HepG2 (cell line): ENCODE data around the gene CCDC83. TPM values are rescaled to one million over a fixed set of nuclear protein-coding genes. Genes with fewer than 3 reads are reported as not detected.

Experiments used
- ARHGAP35 ChIP-seq: sonication (generic); formaldehyde crosslinking; IDR thresholded peaks from 2 replicates; pipeline ENCODE4 v1.9.0; 2022; ENCODE audit warnings: mild to moderate bottlenecking, inconsistent platforms, moderate library complexity, missing genetic modification reagents, borderline replicate concordance
- KDM4B ChIP-seq: sonication (generic); formaldehyde crosslinking; IDR thresholded peaks from 2 replicates; pipeline ENCODE4 v1.4.0; 2020; ENCODE audit warnings: missing genetic modification reagents
- REL ChIP-seq: sonication (generic); formaldehyde crosslinking; conservative IDR thresholded peaks from 2 replicates; pipeline ENCODE4 v1.8.0; 2022; ENCODE audit warnings: mild to moderate bottlenecking, missing genetic modification reagents, moderate library complexity
- SP5 ChIP-seq: IDR thresholded peaks from 2 replicates; pipeline ENCODE4 v1.6.1; 2016; ENCODE audit warnings: low read depth, borderline replicate concordance
- ZBTB4 ChIP-seq: sonication (generic); formaldehyde crosslinking; IDR thresholded peaks from 2 replicates; pipeline ENCODE4 v1.4.0; 2020; ENCODE audit warnings: missing genetic modification reagents, mild to moderate bottlenecking, borderline replicate concordance
- ZNF124 ChIP-seq: sonication (generic); formaldehyde crosslinking; IDR thresholded peaks from 2 replicates; pipeline ENCODE4 v1.4.0; 2020; ENCODE audit warnings: missing genetic modification reagents
- ZNF160 ChIP-seq: sonication (generic); formaldehyde crosslinking; IDR thresholded peaks from 2 replicates; pipeline ENCODE4 v1.8.0; 2022; ENCODE audit warnings: mild to moderate bottlenecking, inconsistent platforms, missing genetic modification reagents
- ZNF567 ChIP-seq: sonication (generic); formaldehyde crosslinking; IDR thresholded peaks from 2 replicates; pipeline ENCODE4 v1.8.1; 2023; ENCODE audit warnings: mild to moderate bottlenecking, missing genetic modification reagents, borderline replicate concordance
- ZNF670 ChIP-seq: sonication (generic); formaldehyde crosslinking; IDR thresholded peaks from 2 replicates; pipeline ENCODE4 v1.8.0; 2022; ENCODE audit warnings: mild to moderate bottlenecking, missing genetic modification reagents, borderline replicate concordance
- polyA plus RNA-seq, 8 experiments: library from polyadenylated mRNA; depleted of rRNA in 3 of 8; stranded (reverse) in 7 of 8; unstranded in 1 of 8; fragments of >200 nt; fragmentation: Illumina TruSeq in 4 of 8; extraction: Trizol in 4 of 8; gene quantifications; 2 replicates each; pipeline versions ENCODE4 v1.2.1 to v1.2.3, GENCODE V29; 2011 to 2016; ENCODE audit warnings: low read depth in 4 of 8, missing spikeins in 1 of 8, mixed read lengths in 1 of 8; ENCODE audit not compliant: insufficient read depth in 1 of 8
- total RNA-seq, 5 experiments: library from RNA; depleted of rRNA; stranded (reverse); fragments of >200 nt; fragmentation: Illumina TruSeq; extraction: Trizol; gene quantifications; 2 replicates each; pipeline ENCODE4 v1.2.3, GENCODE V29; 2016; ENCODE audit warnings: low read depth in 1 of 5
- TF ChIP-seq, protein P1 (sequence below): sonication (generic); formaldehyde crosslinking; conservative IDR thresholded peaks from 2 replicates; pipeline ENCODE4 v1.8.0; 2022; ENCODE audit warnings: low read depth, missing genetic modification reagents
- TF ChIP-seq, protein P2 (sequence below): IDR thresholded peaks from 2 replicates; pipeline ENCODE4 v1.6.1; 2016; ENCODE audit warnings: control low read depth
- TF ChIP-seq, protein P3 (sequence below), 2 experiments: fragments of 450-650 bp in 1 of 2; sonication (generic) in 1 of 2; formaldehyde crosslinking in 1 of 2; IDR thresholded peaks; 2 replicates each; pipeline versions ENCODE4 v1.6.1 to v1.8.0; 2016 to 2022; ENCODE audit warnings: antibody characterized with exemption in 1 of 2, mild to moderate bottlenecking in 1 of 2, missing genetic modification reagents in 1 of 2

Gene CCDC83
- total and polyA plus RNA-seq, 2 of the 13 experiments (the other 11 are each of a cell fraction or from before 2014, with no cell fraction given) = not detected

GRCh38 chr11:85854557-85855340 lies 434 bp upstream of the CCDC83 start (continued):
- TF ChIP-seq, protein P1, sequence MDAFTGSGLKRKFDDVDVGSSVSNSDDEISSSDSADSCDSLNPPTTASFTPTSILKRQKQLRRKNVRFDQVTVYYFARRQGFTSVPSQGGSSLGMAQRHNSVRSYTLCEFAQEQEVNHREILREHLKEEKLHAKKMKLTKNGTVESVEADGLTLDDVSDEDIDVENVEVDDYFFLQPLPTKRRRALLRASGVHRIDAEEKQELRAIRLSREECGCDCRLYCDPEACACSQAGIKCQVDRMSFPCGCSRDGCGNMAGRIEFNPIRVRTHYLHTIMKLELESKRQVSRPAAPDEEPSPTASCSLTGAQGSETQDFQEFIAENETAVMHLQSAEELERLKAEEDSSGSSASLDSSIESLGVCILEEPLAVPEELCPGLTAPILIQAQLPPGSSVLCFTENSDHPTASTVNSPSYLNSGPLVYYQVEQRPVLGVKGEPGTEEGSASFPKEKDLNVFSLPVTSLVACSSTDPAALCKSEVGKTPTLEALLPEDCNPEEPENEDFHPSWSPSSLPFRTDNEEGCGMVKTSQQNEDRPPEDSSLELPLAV (CRISPR knock-in tag) = no peak
- TF ChIP-seq ZNF124 (CRISPR knock-in tag) = peak; percentile 60; the same call in 1 of the 2 replicates
- TF ChIP-seq, protein P2, sequence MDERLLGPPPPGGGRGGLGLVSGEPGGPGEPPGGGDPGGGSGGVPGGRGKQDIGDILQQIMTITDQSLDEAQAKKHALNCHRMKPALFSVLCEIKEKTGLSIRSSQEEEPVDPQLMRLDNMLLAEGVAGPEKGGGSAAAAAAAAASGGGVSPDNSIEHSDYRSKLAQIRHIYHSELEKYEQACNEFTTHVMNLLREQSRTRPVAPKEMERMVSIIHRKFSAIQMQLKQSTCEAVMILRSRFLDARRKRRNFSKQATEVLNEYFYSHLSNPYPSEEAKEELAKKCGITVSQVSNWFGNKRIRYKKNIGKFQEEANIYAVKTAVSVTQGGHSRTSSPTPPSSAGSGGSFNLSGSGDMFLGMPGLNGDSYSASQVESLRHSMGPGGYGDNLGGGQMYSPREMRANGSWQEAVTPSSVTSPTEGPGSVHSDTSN (CRISPR knock-in tag) = no peak
- peak; percentile 19; the same call in 1 of the 2 replicates for TF ChIP-seq SP5
- TF ChIP-seq KDM4B = no peak
- TF ChIP-seq ARHGAP35 (CRISPR knock-in tag) = peak; percentile 84; the same call in 1 of the 2 replicates
- peak; percentile 74; the same call in 1 of the 2 replicates for TF ChIP-seq ZBTB4 (CRISPR knock-in tag)
- TF ChIP-seq ZNF567 (CRISPR knock-in tag) = peak; percentile 63; the same call in 1 of the 2 replicates
- TF ChIP-seq, protein P3, sequence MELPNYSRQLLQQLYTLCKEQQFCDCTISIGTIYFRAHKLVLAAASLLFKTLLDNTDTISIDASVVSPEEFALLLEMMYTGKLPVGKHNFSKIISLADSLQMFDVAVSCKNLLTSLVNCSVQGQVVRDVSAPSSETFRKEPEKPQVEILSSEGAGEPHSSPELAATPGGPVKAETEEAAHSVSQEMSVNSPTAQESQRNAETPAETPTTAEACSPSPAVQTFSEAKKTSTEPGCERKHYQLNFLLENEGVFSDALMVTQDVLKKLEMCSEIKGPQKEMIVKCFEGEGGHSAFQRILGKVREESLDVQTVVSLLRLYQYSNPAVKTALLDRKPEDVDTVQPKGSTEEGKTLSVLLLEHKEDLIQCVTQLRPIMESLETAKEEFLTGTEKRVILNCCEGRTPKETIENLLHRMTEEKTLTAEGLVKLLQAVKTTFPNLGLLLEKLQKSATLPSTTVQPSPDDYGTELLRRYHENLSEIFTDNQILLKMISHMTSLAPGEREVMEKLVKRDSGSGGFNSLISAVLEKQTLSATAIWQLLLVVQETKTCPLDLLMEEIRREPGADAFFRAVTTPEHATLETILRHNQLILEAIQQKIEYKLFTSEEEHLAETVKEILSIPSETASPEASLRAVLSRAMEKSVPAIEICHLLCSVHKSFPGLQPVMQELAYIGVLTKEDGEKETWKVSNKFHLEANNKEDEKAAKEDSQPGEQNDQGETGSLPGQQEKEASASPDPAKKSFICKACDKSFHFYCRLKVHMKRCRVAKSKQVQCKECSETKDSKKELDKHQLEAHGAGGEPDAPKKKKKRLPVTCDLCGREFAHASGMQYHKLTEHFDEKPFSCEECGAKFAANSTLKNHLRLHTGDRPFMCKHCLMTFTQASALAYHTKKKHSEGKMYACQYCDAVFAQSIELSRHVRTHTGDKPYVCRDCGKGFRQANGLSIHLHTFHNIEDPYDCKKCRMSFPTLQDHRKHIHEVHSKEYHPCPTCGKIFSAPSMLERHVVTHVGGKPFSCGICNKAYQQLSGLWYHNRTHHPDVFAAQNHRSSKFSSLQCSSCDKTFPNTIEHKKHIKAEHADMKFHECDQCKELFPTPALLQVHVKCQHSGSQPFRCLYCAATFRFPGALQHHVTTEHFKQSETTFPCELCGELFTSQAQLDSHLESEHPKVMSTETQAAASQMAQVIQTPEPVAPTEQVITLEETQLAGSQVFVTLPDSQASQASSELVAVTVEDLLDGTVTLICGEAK (IDR thresholded peaks at IDR 0.05) = no peak
- TF ChIP-seq, protein P3 (CRISPR knock-in tag; IDR thresholded peaks at IDR 0.05) = peak; percentile 63; the same call in 1 of the 2 replicates
- TF ChIP-seq ZNF160 (CRISPR knock-in tag) = peak; percentile 72; the same call in 1 of the 2 replicates
- TF ChIP-seq ZNF670 (CRISPR knock-in tag) = no peak
- peak; percentile 85 for TF ChIP-seq REL (CRISPR knock-in tag)
